ENCODE results near the gene RXYLT1. TPM values are rescaled to one million over a fixed set of nuclear protein-coding genes. Genes with fewer than 3 reads are reported as not detected.

The RXYLT1 gene
- total and polyA plus RNA-seq, 7 donors, result 10.3 to 23.5 (median 12.8) TPM

DNA sequence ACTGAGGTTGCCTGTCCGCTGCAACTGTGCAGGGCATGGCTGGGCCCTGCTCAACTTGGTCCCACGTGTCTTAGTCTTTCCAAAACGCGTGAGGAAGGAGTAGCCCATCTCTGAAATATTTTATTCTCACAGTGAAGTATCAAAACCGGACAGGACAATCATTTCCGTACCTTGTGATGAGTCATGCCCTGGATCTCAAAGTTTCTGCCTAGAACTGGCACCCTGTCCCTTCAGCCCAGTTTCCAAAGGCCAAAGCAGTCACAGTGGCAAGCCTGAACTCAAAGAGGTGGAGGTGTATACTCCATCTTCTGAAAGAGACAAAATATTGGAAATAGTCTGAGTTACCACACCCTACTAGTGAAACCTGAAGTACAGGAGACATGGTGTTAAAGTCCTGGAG lies 36.3 kb downstream of the RXYLT1 start:
- ATAC-seq, result no peak

DNA sequence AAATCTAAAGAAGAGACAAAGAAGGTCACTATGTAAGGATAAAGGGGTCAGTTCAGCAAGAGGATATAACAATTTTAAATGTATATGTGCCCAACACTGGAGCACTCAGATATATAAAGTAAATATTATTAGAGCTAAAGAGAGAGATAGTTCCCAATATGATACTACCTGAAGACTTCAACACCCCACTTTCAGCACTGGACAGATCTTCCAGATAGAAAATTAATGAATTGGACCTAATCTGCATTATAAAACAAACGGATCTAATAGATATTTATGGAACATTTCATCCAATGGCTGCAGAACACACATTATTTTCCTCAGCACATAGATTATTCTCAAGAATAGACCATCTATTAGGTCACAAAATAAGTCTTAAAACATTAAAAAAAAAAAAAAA lies 40.7 kb downstream of the RXYLT1 start:
- TF ChIP-seq, protein P1, sequence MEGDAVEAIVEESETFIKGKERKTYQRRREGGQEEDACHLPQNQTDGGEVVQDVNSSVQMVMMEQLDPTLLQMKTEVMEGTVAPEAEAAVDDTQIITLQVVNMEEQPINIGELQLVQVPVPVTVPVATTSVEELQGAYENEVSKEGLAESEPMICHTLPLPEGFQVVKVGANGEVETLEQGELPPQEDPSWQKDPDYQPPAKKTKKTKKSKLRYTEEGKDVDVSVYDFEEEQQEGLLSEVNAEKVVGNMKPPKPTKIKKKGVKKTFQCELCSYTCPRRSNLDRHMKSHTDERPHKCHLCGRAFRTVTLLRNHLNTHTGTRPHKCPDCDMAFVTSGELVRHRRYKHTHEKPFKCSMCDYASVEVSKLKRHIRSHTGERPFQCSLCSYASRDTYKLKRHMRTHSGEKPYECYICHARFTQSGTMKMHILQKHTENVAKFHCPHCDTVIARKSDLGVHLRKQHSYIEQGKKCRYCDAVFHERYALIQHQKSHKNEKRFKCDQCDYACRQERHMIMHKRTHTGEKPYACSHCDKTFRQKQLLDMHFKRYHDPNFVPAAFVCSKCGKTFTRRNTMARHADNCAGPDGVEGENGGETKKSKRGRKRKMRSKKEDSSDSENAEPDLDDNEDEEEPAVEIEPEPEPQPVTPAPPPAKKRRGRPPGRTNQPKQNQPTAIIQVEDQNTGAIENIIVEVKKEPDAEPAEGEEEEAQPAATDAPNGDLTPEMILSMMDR (IDR thresholded peaks at IDR 0.05), result no peak
- Histone ChIP-seq H3K36me3 (ENCODE audit: insufficient read depth in 1 of 2, low read depth in 1 of 2) (no peaks in the 10 kb centered on the region), H3K4me1 (no peaks in the 10 kb centered on the region), H3K27me3 (ENCODE audit: insufficient read depth in 3 of 3, low read length in 2 of 3) (peaks cover 0 to 17% (median 2%) of the 10 kb centered on the region in 3 donors), H3K4me3 (no peak overlapping the region), H3K27ac (no peak overlapping the region), H3K9me3 (no peaks in the 10 kb centered on the region)
- no peak for DNase-seq
- WGBS, 3 donors, result 66 to 82% (median 81%) methylated on average over 1 of the region's 1 CpG
- intact Hi-C loops (cut with DNase I), result no loop called here
- ATAC-seq, result no peak

More for the DNA sequence above, 36.3 kb downstream of the RXYLT1 start:
- TF ChIP-seq, protein P1 (IDR thresholded peaks at IDR 0.05), result no peak
- 87 to 90% (median 87%) methylated on average over 6 of the region's 6 CpGs for WGBS, 3 donors
- Histone ChIP-seq H3K4me3 (no peak overlapping the region), H3K9me3 (no peaks in the 10 kb centered on the region), H3K27ac (no peak overlapping the region), H3K36me3 (ENCODE audit: insufficient read depth in 1 of 2, low read depth in 1 of 2) (no peaks in the 10 kb centered on the region), H3K4me1 (no peaks in the 10 kb centered on the region), H3K27me3 (ENCODE audit: insufficient read depth in 3 of 3, low read length in 2 of 3) (peaks cover 0 to 10% (median 0%) of the 10 kb centered on the region in 3 donors)
- DNase-seq, result no peak
- intact Hi-C loops (cut with DNase I), result no loop called here

DNA sequence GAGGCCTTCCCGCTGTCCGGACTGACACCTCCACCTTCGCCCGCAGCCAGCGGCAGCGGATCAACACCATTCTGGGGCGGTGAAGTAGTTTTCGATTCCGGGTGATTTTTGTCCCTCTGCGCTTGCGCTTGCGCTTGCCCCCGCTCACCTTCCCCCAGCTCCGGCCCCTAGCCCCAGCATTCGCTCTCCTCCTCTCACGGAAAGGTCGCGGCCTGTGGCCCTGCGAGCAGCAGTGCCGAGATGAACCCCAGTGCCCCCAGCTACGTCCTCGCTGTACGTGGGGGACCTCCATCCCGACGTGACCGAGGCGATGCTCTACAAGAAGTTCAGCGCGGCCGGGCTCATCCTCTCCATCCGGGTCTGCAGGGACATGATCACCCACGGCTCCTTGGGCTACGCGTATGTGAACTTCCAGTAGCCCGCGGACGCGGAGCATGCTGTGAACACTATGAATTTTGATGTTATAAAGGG lies 42.1 kb downstream of the RXYLT1 start:
- H3K4me3 ChIP-seq, result peak overlapping the region; percentile 54
- no peaks in the 10 kb centered on the region for H3K4me1 ChIP-seq
- 12 to 25% (median 21%) methylated on average over 36 to 38 of the region's 38 CpGs for WGBS, 3 donors
- peak in 1 of 4 donors; percentile 35 for ATAC-seq
- no peaks in the 10 kb centered on the region for H3K36me3 ChIP-seq (ENCODE audit: insufficient read depth in 1 of 2, low read depth in 1 of 2)
- DNase-seq, result peak in 1 of 2 donors; percentile 21
- intact Hi-C loops (cut with DNase I), result no loop called here
- TF ChIP-seq, protein P1 (IDR thresholded peaks at IDR 0.05), result no peak
- no peaks in the 10 kb centered on the region for H3K9me3 ChIP-seq
- peaks cover 0 to 17% (median 2%) of the 10 kb centered on the region in 3 donors for H3K27me3 ChIP-seq (ENCODE audit: insufficient read depth in 3 of 3, low read length in 2 of 3)
- no peak overlapping the region for H3K27ac ChIP-seq

DNA sequence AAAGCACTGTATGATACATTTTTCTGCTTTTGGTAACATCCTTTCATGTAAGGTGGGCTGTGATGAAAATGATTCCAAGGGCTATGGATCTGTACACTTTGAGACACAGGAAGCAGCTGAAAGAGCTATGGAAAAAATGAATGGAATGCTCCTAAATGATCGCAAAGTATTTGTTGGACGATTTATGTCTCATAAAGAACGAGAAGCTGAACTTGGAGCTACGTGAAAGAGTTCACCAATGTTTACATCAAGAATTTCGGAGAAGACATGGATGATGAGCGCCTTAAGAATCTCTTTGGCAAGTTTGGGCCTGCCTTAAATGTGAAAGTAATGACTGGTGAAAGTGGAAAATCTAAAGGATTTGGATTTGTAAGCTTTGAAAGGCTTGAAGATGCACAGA lies 42.6 kb downstream of the RXYLT1 start:
- WGBS, 3 donors, result 49 to 59% (median 53%) methylated on average over 6 of the region's 6 CpGs
- intact Hi-C loops (cut with DNase I), result no loop called here
- no peak for DNase-seq
- Histone ChIP-seq H3K36me3 (ENCODE audit: insufficient read depth in 1 of 2, low read depth in 1 of 2) (no peaks in the 10 kb centered on the region), H3K27ac (no peak overlapping the region), H3K4me1 (no peaks in the 10 kb centered on the region), H3K27me3 (ENCODE audit: insufficient read depth in 3 of 3, low read length in 2 of 3) (peaks cover 0 to 17% (median 2%) of the 10 kb centered on the region in 3 donors), H3K4me3 (peak overlapping the region; percentile 54), H3K9me3 (no peaks in the 10 kb centered on the region)
- no peak for ATAC-seq
- TF ChIP-seq, protein P1 (IDR thresholded peaks at IDR 0.05), result no peak

DNA sequence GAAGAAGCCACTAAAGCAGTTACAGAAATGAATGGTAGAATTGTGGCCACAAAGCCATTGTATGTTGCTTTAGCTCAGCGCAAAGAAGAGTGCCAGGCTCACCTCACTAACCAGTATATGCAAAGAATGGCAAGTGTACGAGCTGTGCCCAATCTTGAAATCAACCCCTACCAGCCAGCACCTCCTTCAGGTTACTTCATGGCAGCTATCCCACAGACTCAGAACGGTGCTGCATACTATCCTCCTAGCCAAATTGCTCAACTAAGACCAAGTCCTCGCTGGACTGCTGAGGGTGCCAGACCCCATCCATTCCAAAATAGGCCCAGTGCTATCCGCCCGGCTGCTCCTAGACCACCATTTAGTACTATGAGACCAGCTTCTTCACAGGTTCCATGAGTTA lies 43.3 kb downstream of the RXYLT1 start:
- H3K4me1 ChIP-seq, result no peaks in the 10 kb centered on the region
- no peak overlapping the region for H3K27ac ChIP-seq
- ATAC-seq (no peak), DNase-seq (no peak)
- intact Hi-C loops (cut with DNase I), result no loop called here
- 84 to 91% (median 90%) methylated on average over 6 of the region's 6 CpGs for WGBS, 3 donors
- H3K27me3 ChIP-seq (ENCODE audit: insufficient read depth in 3 of 3, low read length in 2 of 3), result peaks cover 0 to 17% (median 2%) of the 10 kb centered on the region in 3 donors
- H3K4me3 ChIP-seq, result no peak overlapping the region
- TF ChIP-seq, protein P1 (IDR thresholded peaks at IDR 0.05), result no peak
- no peaks in the 10 kb centered on the region for H3K9me3 ChIP-seq
- H3K36me3 ChIP-seq (ENCODE audit: insufficient read depth in 1 of 2, low read depth in 1 of 2), result no peaks in the 10 kb centered on the region

Data from psoas muscle (tissue), 8 donors.